Liver (tissue), 9 donors: ENCODE results near the gene YIPF2. TPM values are rescaled to one million over a fixed set of nuclear protein-coding genes. Genes with fewer than 3 reads are reported as not detected.

Experiments
- DNase-seq: peaks from one replicate; pipeline ENCODE4 v3.0.0-alpha.2; 2017; ENCODE audit warnings: low spot score
- H3K27ac ChIP-seq, 2 donors: one replicate each; pipeline ENCODE4 v1.7.0; 2013; ENCODE audit warnings: inconsistent platforms in 2 of 2, low read length in 2 of 2, control low read depth in 1 of 2, low read depth in 1 of 2, mild to moderate bottlenecking in 1 of 2
- H3K27me3 ChIP-seq, 4 donors: one replicate each; pipeline versions ENCODE4 v1.6.1 to v1.7.0; 2013; ENCODE audit warnings: low read length in 3 of 4, inconsistent platforms in 1 of 4, mild to moderate bottlenecking in 1 of 4, moderate library complexity in 1 of 4; ENCODE audit not compliant: control insufficient read depth in 4 of 4, insufficient read depth in 4 of 4
- H3K36me3 ChIP-seq, 4 donors: one replicate each; pipeline versions ENCODE4 v1.6.1 to v1.7.0; 2013; ENCODE audit warnings: low read length in 3 of 4, mild to moderate bottlenecking in 3 of 4, low read depth in 1 of 4, moderate library complexity in 1 of 4; ENCODE audit not compliant: control insufficient read depth in 4 of 4, insufficient read depth in 3 of 4
- H3K4me1 ChIP-seq, 4 donors: one replicate each; pipeline versions ENCODE4 v1.6.1 to v1.7.0; 2013; ENCODE audit warnings: low read length in 3 of 4, mild to moderate bottlenecking in 3 of 4, moderate library complexity in 1 of 4; ENCODE audit not compliant: control insufficient read depth in 4 of 4, insufficient read depth in 4 of 4
- H3K4me3 ChIP-seq, 3 donors: one replicate each; pipeline versions ENCODE4 v1.6.1 to v1.7.0; 2013; ENCODE audit warnings: low read length in 3 of 3, control low read depth in 1 of 3, low read depth in 1 of 3, mild to moderate bottlenecking in 1 of 3
- H3K9ac ChIP-seq, 2 donors: one replicate each; pipeline ENCODE4 v1.7.0; 2013; ENCODE audit warnings: low read length in 2 of 2, mild to moderate bottlenecking in 2 of 2, moderate library complexity in 2 of 2, control low read depth in 1 of 2, low read depth in 1 of 2
- H3K9me3 ChIP-seq, 4 donors: one replicate each; pipeline versions ENCODE4 v1.6.1 to v1.7.0; 2013; ENCODE audit warnings: low read length in 3 of 4; ENCODE audit not compliant: control insufficient read depth in 4 of 4
- CTCF ChIP-seq: fragments of 150-350 bp; IDR thresholded peaks from 2 replicates; pipeline ENCODE4 v1.5.1; 2017; ENCODE audit warnings: improper control_type of control experiment, low read depth, low read length; ENCODE audit not compliant: missing input control
- EGR1 ChIP-seq, 2 donors: IDR thresholded peaks; 2 replicates each; pipeline ENCODE4 v1.6.1; 2016 to 2018; ENCODE audit warnings: antibody characterized with exemption in 2 of 2, low read depth in 2 of 2
- FOXA1 ChIP-seq: IDR thresholded peaks from 2 replicates; pipeline ENCODE4 v1.6.1; 2016; ENCODE audit warnings: antibody characterized with exemption
- HNF4A ChIP-seq, 2 donors: conservative IDR thresholded peaks; 2 replicates each; pipeline ENCODE4 v1.6.1; 2016; ENCODE audit warnings: antibody characterized with exemption in 2 of 2, mild to moderate bottlenecking in 2 of 2
- HNF4G ChIP-seq: IDR thresholded peaks from 2 replicates; pipeline ENCODE4 v1.6.1; 2016; ENCODE audit warnings: antibody characterized with exemption
- JUND ChIP-seq, 2 donors: IDR thresholded peaks; 2 replicates each; pipeline ENCODE4 v1.6.1; 2016; ENCODE audit warnings: antibody characterized with exemption in 2 of 2
- MAX ChIP-seq: IDR thresholded peaks from 2 replicates; pipeline ENCODE4 v1.6.1; 2016; ENCODE audit warnings: antibody characterized with exemption
- NR2F2 ChIP-seq: IDR thresholded peaks from 2 replicates; pipeline ENCODE4 v1.6.1; 2016; ENCODE audit warnings: antibody characterized with exemption
- RAD21 ChIP-seq, 2 donors: IDR thresholded peaks; 2 replicates each; pipeline ENCODE4 v1.6.1; 2016; ENCODE audit warnings: antibody characterized with exemption in 2 of 2, mild to moderate bottlenecking in 2 of 2
- REST ChIP-seq: IDR thresholded peaks from 2 replicates; pipeline ENCODE4 v1.6.1; 2016; ENCODE audit warnings: antibody characterized with exemption, mild to moderate bottlenecking
- RXRA ChIP-seq, 2 donors: IDR thresholded peaks; 2 replicates each; pipeline ENCODE4 v1.6.1; 2017 to 2018; ENCODE audit warnings: antibody characterized with exemption in 2 of 2, mild to moderate bottlenecking in 1 of 2
- SP1 ChIP-seq: IDR thresholded peaks from 2 replicates; pipeline ENCODE4 v1.6.1; 2018; ENCODE audit warnings: antibody characterized with exemption, mild to moderate bottlenecking
- TAF1 ChIP-seq: conservative IDR thresholded peaks from 2 replicates; pipeline ENCODE4 v1.6.1; 2016; ENCODE audit warnings: antibody characterized with exemption, mild to moderate bottlenecking
- YY1 ChIP-seq: IDR thresholded peaks from 2 replicates; pipeline ENCODE4 v1.6.1; 2016; ENCODE audit warnings: antibody characterized with exemption, mild to moderate bottlenecking
- ZBTB33 ChIP-seq: IDR thresholded peaks from 2 replicates; pipeline ENCODE4 v1.6.1; 2016; ENCODE audit warnings: antibody characterized with exemption
- WGBS: extraction: QIAGEN DNeasy Blood & Tissue Kit; methylation state at CpG from one replicate; pipeline ENCODE4 v1.1.7; 2013; 5-methylcytosine and 5-hydroxymethylcytosine counted together
- polyA plus RNA-seq, 2 donors: library from polyadenylated mRNA; stranded (reverse) in 1 of 2; unstranded in 1 of 2; fragments of 200-250 nt in 1 of 2; fragments of >200 nt in 1 of 2; fragmentation: Nextera tagmentation in 1 of 2; extraction: Ambion mirVana in 1 of 2; gene quantifications; one replicate each; pipeline versions ENCODE4 v1.2.1 to v1.2.3, GENCODE V29; 2013 to 2015
- total RNA-seq, 2 donors: library from RNA; depleted of rRNA; stranded (reverse); fragments of >200 nt; gene quantifications; one replicate each; pipeline ENCODE4 v1.2.3, GENCODE V29; 2014
- donor health status: healthy.
- donor health status: healthy.
- donor health status: healthy.
- donor health status: healthy.
- donor health status: healthy.

The YIPF2 gene
- total and polyA plus RNA-seq, 4 donors, result 13.2 to 37.4 (median 35.8) TPM

- 94% methylated on average over 18 of the region's 18 CpGs for WGBS
- Histone ChIP-seq H3K36me3 (peaks cover 0 to 37% (median 11%) of the 10 kb centered on the region in 4 donors), H3K27ac (no peak overlapping the region), H3K9ac (no peak overlapping the region), H3K4me3 (no peak overlapping the region), H3K4me1 (no peaks in the 10 kb centered on the region), H3K27me3 (no peaks in the 10 kb centered on the region), H3K9me3 (no peaks in the 10 kb centered on the region)
- DNase-seq, result no peak
- TF ChIP-seq REST, result no peak
These were observed 15.8 kb downstream of the YIPF2 start for GRCh38 chr19:10912619-10913018.

GRCh38 chr19:10911579-10912363 is 16.7 kb downstream of the YIPF2 start:
- no peak for DNase-seq
- Histone ChIP-seq H3K4me3 (no peak overlapping the region), H3K9ac (no peak overlapping the region), H3K9me3 (no peaks in the 10 kb centered on the region), H3K27ac (no peak overlapping the region), H3K27me3 (no peaks in the 10 kb centered on the region), H3K36me3 (peaks cover 0 to 39% (median 11%) of the 10 kb centered on the region in 4 donors), H3K4me1 (no peaks in the 10 kb centered on the region)
- no peak for TF ChIP-seq MAX
- 94% methylated on average over 31 of the region's 31 CpGs for WGBS

GRCh38 chr19:10908380-10908960 is 20.0 kb downstream of the YIPF2 start:
- no peaks in the 10 kb centered on the region for H3K4me1 ChIP-seq
- no peak overlapping the region for H3K9ac ChIP-seq
- WGBS, result 97% methylated on average over 17 of the region's 17 CpGs
- H3K4me3 ChIP-seq, result no peak overlapping the region
- H3K27ac ChIP-seq, result no peak overlapping the region
- H3K9me3 ChIP-seq, result no peaks in the 10 kb centered on the region
- no peaks in the 10 kb centered on the region for H3K27me3 ChIP-seq
- DNase-seq, result no peak
- TF ChIP-seq ZBTB33 (no peak), EGR1 (IDR thresholded peaks at IDR 0.05; ENCODE audit: low read depth in 2 of 2) (no peak), SP1 (no peak), HNF4A (conservative IDR thresholded peaks at IDR 0.05) (no peak), JUND (IDR thresholded peaks at IDR 0.05) (no peak), YY1 (no peak), FOXA1 (no peak), RAD21 (IDR thresholded peaks at IDR 0.05) (no peak), TAF1 (no peak), REST (no peak), MAX (no peak), CTCF (no peak), NR2F2 (no peak), HNF4G (no peak), RXRA (IDR thresholded peaks at IDR 0.05) (no peak)
- peaks cover 0 to 35% (median 10%) of the 10 kb centered on the region in 4 donors for H3K36me3 ChIP-seq
